Measurements from ENCODE around the gene ZBP1. TPM values are rescaled to one million over a fixed set of nuclear protein-coding genes. Genes with fewer than 3 reads are reported as not detected.

ZBP1 gene
- total RNA-seq, 1 donor from 2014 or later = not detected

DNA sequence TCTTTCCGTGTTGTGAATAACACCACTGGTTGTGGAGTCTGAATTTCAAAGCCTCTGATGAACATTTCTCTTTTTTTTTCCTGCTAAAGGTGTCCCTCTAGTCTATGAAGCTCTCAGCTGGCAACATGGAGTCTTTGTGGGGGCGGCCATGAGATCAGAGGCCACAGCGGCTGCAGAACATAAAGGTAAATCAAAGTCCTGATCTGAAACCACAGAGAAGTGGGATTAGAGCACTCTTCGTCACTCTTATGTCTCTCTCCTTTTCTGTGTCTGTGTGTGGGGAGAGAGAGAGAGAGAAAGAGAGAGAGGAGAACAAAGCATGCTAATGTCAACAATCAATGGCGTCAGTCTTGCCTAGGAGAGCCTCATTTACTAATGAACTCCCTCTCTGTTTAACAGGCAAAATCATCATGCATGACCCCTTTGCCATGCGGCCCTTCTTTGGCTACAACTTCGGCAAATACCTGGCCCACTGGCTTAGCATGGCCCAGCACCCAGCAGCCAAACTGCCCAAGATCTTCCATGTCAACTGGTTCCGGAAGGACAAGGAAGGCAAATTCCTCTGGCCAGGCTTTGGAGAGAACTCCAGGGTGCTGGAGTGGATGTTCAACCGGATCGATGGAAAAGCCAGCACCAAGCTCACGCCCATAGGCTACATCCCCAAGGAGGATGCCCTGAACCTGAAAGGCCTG lies 55.1 kb downstream of the ZBP1 start:
- DNase-seq (ENCODE audit: low spot score) = no peak
- Mint-ChIP-seq H3K27me3 (ENCODE audit: low read depth) (peaks cover 35% of the 10 kb centered on the region), H3K9me3 (ENCODE audit: low read depth) (no peaks in the 10 kb centered on the region), H3K36me3 (ENCODE audit: low read depth) (no peaks in the 10 kb centered on the region), H3K4me1 (ENCODE audit: low read depth) (no peaks in the 10 kb centered on the region), H3K4me3 (ENCODE audit: unreplicated experiment) (no peak overlapping the region), H3K27ac (ENCODE audit: unreplicated experiment) (no peak overlapping the region)
- TF ChIP-seq, protein P1, sequence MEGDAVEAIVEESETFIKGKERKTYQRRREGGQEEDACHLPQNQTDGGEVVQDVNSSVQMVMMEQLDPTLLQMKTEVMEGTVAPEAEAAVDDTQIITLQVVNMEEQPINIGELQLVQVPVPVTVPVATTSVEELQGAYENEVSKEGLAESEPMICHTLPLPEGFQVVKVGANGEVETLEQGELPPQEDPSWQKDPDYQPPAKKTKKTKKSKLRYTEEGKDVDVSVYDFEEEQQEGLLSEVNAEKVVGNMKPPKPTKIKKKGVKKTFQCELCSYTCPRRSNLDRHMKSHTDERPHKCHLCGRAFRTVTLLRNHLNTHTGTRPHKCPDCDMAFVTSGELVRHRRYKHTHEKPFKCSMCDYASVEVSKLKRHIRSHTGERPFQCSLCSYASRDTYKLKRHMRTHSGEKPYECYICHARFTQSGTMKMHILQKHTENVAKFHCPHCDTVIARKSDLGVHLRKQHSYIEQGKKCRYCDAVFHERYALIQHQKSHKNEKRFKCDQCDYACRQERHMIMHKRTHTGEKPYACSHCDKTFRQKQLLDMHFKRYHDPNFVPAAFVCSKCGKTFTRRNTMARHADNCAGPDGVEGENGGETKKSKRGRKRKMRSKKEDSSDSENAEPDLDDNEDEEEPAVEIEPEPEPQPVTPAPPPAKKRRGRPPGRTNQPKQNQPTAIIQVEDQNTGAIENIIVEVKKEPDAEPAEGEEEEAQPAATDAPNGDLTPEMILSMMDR (IDR thresholded peaks at IDR 0.05) = no peak

DNA sequence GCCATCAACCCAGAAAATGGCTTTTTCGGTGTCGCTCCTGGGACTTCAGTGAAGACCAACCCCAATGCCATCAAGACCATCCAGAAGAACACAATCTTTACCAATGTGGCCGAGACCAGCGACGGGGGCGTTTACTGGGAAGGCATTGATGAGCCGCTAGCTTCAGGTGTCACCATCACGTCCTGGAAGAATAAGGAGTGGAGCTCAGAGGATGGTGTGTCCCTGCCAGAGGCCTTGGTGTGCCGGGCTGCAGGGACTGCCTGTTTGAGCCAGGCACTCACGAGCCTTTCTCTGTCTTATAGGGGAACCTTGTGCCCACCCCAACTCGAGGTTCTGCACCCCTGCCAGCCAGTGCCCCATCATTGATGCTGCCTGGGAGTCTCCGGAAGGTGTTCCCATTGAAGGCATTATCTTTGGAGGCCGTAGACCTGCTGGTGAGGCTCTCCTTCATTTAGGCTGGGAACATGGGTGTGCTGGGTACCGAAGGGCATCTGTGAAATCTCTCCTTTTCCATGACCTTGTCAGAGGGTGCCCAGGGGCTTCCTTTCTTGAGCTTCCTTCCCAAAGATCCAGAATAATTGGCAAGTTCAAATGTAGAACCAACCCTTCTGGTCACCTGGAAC lies 55.9 kb downstream of the ZBP1 start:
- DNase-seq (ENCODE audit: low spot score) = no peak
- TF ChIP-seq, protein P1 (IDR thresholded peaks at IDR 0.05) = no peak
- H3K4me1 Mint-ChIP-seq (ENCODE audit: low read depth) = no peaks in the 10 kb centered on the region
- H3K27me3 Mint-ChIP-seq (ENCODE audit: low read depth) = peaks cover 41% of the 10 kb centered on the region
- no peaks in the 10 kb centered on the region for H3K9me3 Mint-ChIP-seq (ENCODE audit: low read depth)
- no peak overlapping the region for H3K27ac Mint-ChIP-seq (ENCODE audit: unreplicated experiment)
- H3K36me3 Mint-ChIP-seq (ENCODE audit: low read depth) = no peaks in the 10 kb centered on the region
- H3K4me3 Mint-ChIP-seq (ENCODE audit: unreplicated experiment) = no peak overlapping the region

DNA sequence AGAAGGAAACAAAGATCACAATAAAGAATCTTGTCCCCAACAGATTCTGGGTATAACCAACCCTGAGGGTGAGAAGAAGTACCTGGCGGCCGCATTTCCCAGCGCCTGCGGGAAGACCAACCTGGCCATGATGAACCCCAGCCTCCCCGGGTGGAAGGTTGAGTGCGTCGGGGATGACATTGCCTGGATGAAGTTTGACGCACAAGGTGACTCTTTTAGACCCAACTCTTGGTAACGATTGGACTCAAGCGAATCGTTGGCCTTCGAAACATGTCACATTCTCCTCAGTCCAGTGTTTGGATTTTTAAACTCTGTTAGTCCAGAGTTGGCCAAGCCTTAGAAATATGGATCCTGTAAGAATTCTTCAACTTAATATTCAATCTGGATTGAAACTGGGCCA lies 56.7 kb downstream of the ZBP1 start:
- H3K27ac Mint-ChIP-seq (ENCODE audit: unreplicated experiment) = no peak overlapping the region
- H3K27me3 Mint-ChIP-seq (ENCODE audit: low read depth) = peaks cover 43% of the 10 kb centered on the region
- no peaks in the 10 kb centered on the region for H3K4me1 Mint-ChIP-seq (ENCODE audit: low read depth)
- TF ChIP-seq, protein P1 (IDR thresholded peaks at IDR 0.05) = no peak
- H3K4me3 Mint-ChIP-seq (ENCODE audit: unreplicated experiment) = no peak overlapping the region
- no peaks in the 10 kb centered on the region for H3K36me3 Mint-ChIP-seq (ENCODE audit: low read depth)
- H3K9me3 Mint-ChIP-seq (ENCODE audit: low read depth) = no peaks in the 10 kb centered on the region
- no peak for DNase-seq (ENCODE audit: low spot score)

DNA sequence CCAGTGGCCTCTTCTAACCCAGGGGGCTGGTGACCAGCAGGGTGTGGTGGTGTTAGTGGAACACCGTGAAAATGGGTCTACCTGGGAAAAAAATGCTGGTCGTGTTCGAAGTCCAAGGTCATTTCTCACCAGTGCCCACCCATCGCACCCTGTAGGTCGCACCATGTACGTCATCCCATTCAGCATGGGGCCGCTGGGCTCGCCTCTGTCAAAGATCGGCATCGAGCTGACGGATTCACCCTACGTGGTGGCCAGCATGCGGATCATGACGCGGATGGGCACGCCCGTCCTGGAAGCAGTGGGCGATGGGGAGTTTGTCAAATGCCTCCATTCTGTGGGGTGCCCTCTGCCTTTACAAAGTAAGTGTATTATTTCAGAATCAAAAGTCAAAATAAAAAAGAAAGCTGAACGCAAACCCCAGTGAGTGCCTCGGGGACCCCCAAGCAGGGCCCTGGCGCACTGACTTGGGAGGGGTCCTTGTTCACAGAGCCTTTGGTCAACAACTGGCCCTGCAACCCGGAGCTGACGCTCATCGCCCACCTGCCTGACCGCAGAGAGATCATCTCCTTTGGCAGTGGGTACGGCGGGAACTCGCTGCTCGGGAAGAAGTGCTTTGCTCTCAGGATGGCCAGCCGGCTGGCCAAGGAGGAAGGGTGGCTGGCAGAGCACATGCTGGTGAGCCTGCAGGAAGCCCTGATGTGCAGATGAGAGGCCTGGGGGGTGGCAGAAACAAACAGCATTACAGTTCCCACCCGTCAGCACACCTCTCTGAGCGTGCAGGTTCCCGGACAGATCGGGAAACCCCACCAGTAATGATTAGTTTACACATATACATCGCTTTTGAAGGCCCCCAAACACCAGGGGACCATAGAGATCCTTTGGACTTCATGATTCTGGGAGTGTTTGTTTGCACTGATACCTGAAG lies 57.4 kb downstream of the ZBP1 start:
- no peak for DNase-seq (ENCODE audit: low spot score)
- Mint-ChIP-seq H3K36me3 (ENCODE audit: low read depth) (no peaks in the 10 kb centered on the region), H3K9me3 (ENCODE audit: low read depth) (no peaks in the 10 kb centered on the region), H3K27me3 (ENCODE audit: low read depth) (peaks cover 46% of the 10 kb centered on the region), H3K27ac (ENCODE audit: unreplicated experiment) (no peak overlapping the region), H3K4me1 (ENCODE audit: low read depth) (no peaks in the 10 kb centered on the region), H3K4me3 (ENCODE audit: unreplicated experiment) (no peak overlapping the region)
- TF ChIP-seq, protein P1 (IDR thresholded peaks at IDR 0.05) = no peak
